Testis (tissue), 2 donors: ENCODE data around the gene THTPA.

Experiments
- CTCF ChIP-seq, 3 experiments: fragments of 450-650 bp in 2 of 3; fragments of 200-600 bp in 1 of 3; sonication (generic) in 1 of 3; IDR thresholded peaks; one replicate each; pipeline ENCODE4 v1.5.1; 2016 to 2019; ENCODE audit warnings: antibody characterized with exemption in 3 of 3, mild to moderate bottlenecking in 2 of 3, moderate library complexity in 1 of 3
- POLR2A ChIP-seq: fragments of 450-650 bp; IDR thresholded peaks from one replicate; pipeline ENCODE4 v1.6.1; 2017; ENCODE audit warnings: antibody characterized with exemption, mild to moderate bottlenecking, moderate library complexity

- TF ChIP-seq CTCF (IDR thresholded peaks at IDR 0.05) (no peak), POLR2A (no peak)
Measured at GRCh38 chr14:23514644-23514957, 41.5 kb upstream of the THTPA start.
